Eye (tissue), 1 donor: ENCODE results near the gene EXT2.

Experiments
- DNase-seq: peaks from one replicate; pipeline ENCODE4 v3.0.0-alpha.2; 2015

EXT2 gene

DNA sequence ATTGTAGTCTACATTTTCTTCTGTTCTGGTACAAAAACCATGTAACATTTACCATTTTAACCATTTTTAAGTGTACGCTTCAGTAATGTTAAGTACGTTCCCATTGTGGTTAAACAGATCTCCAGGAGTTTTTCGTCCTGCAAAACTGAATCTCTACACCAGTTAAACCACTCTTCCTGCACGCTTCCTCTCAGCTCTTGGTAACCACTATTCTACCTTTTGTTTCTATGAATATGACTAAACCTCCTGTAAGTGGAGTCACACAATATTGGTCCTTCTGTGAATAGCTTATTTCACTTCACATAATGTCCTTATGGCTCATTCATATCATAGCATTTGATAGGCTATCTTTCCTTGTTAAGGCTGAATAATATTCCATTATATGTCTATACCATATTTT is 7.1 kb upstream of the EXT2 start:
- DNase-seq: no peak

DNA sequence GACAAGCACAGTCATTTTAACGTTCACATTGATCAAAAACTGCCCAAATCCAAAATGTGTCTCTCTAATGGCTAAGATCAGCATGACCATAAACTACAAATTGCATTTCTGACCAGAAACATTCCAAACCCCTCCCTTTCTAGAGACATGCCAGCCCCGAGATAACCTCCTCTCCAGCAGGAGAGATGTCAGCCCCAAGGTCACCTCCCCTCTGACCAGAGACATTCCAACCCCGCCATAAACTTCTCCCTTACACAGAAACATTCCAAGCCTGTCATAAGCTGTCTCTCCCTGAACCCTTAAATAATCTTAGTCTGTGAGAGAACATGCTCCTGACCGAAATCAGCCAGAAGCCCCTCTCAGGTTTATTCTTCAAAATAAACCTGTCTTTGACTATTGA is 6.6 kb upstream of the EXT2 start:
- no peak for DNase-seq

DNA sequence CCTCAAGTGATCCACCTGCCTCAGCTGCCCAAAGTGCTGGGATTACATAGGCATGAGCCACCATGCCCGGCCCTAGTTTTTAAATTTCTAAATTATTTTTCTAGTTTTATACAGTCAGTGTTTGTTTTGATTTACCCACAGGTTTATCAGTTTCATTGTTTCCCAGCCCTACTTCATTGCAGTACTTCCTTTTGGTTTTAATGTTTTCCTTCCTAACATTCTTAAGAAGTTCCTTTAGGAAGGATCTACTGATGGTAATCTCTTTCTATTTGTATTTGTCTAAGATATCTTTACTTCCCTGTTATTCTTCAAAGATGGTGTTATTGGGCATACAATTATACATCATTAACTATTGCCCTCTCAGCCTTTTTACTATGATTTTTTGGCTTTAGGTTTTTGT is 4.9 kb upstream of the EXT2 start:
- no peak for DNase-seq

DNA sequence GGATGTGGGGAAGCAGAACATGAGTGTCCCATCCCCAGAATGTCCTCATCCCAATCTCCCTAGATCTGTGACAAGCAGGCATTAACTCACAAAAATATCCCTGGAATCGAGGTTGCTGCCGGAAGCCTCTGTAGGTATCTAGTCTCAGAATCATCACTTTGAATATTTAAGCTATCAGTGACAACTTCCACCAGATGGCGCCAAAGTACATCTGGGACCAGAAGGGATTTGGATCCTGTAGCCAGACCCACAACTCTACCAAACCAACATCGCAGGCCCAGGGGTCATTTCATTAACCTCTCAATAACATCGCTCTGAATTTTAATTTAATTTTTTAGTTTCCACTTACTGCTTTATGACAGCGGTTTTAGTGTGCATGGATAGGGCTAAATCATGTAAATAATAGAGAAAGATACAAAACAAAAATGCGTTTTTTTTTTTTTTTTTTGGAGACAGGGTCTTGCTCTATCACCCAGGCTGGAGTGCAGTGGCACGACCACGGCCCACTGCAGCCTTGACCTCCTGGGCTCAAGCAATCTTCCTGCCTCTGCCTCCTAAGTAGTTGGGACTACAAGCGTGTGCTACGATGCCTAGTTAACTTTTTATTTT is 1.1 kb upstream of the EXT2 start:
- peak; percentile 95 for DNase-seq

DNA sequence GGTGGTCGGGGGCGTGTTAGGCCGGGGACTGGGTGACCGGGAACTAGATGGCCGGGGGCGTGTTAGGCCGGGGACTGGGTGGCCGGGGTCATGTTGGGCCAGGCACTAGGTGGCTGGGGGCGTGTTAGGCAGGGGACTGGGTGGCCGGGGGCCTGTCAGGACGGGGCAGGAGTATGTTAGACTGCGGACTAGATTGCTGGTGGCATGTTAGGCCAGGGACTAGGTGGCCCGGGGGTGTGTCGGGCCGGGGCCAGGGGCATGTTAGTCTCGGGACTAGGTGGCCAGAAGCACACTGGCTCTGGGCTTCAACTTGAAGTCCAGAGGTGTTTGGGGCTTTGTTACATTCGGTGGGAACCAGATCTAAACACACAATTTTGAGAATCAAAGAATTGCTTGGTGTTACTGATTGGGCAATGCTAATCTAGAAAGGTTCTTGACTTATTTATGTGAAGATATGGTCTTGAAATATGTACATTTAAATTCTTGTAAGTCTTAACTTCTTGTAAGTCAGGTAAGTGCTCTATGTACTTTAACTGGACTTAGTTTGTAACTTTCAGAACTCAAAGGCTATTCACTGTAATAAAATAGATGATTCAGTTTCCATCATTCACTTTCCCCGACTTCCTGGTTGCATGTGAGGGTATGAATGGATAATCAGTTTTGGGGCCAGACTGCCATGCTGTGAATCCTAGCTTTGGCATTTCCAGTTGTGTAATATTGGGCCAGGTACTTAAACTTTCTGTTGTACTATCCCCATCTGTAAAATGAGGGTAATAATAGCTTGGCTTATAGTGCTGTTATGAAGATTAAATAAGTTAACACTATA is 1.1 kb downstream of the EXT2 start:
- no peak for DNase-seq

DNA sequence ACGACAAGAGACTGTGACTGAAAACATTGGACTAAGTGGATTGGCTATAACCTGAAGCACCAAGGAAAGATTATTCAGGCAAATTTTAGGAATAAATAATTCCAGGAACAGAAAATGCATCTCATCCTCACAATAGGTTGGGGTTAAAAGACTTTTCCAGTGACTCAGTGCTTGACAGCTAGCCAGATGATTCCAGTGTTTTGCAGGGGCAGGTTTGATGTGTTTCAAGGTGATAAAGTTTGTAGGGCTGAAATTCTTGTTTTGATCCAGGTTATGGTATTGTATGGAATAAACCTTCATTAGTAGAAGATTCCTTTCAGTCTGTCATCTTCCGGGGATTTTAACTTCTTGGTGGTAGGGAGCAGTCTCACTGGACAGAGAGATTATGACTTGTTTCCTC is 2.3 kb downstream of the EXT2 start:
- no peak for DNase-seq

DNA sequence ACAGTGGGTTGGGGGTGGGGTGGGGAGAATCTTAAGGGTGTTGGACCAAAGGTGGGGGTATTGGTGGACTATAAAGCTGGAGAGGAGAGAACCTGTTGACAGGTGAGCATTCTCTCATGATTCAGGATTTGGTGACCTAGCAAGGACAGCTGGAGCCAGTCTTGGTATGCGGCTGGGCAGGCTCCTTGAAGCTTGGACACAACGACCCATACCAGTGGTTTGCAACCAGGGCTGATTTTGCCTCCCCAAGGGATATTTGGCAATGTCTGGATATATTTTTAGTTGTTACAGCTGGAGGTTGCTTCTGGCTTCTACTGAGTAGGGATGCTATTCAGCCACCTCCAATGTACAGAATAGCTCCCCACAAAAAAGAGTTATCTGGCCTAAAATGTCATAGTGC is 5.6 kb downstream of the EXT2 start:
- DNase-seq: no peak

DNA sequence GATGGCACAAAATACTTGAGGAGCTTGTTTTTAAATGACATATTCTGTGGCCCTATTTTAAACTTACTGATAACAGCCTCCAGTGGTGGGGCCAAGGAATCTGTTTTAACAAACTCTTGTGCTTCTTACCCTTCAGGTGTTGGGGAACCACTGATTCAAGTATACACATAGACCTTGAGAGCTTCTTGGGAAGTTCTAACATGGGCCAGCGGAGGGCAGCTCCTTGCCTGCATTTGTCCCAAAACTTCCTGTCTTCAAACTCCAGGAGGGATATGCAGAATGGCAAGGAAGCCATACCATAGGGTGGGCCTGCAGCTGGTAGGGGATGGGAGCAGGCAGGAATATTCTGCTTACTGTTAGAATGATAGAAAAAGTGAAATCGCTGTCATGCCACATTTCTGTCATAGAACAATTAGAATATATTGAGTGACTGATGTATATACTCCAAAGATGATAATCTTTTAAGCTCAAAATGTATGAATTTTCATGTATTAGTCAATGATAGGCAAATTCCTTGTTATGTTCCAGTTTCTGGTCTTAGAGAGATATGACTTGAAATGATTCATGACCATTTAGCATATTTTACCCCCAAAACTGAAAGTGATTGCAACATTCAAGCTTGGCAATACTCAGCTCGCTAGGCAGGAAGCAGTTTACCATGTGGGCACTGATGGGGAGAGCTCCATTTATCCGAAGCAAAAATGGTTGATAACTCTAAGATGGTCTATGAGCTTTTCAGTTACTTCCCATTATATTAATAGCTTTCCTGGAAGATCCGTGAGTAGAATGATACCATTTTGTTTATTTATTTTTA is 9.2 kb downstream of the EXT2 start:
- no peak for DNase-seq

DNA sequence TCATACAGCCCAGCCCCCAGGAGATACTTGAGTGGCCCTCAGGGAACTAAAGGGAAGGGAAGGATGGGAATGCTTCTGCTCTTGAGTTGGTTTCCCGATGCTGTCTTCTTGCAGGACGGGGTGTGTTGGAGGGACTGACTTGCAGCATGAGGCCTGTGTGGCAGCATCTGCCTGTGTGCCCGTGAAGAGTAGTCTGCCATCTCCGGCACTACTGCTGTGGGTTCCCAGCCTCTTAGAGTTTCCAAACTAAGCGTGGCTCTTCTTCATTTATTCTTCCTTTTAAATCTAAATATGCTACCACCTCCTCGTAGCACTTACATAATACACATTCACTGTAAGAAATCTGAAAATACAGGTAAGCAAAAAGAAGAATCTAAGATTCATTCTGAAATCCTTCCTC is 12.8 kb downstream of the EXT2 start:
- no peak for DNase-seq

DNA sequence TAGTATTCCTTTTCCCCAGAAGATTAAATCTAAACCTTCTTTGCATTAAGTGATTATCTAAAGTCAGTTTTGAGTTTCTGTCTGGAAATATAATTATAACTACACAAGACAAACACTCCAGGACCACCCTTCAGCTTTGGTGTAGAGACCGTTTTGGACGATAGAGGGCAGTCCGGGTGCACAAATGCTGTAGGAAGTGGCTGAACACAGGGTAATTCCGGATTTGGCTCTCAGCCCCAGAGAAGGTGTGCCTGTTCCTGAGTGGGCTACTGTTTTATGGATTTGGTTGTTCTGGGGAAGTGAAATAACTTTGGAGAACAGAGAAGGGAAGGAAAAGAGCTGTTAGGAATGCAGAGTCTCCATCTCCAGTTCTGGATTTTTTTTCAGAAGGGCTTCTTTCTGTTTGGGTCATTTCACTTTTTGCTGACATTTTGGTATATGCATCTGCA is 14.8 kb downstream of the EXT2 start:
- peak; percentile 77 for DNase-seq

DNA sequence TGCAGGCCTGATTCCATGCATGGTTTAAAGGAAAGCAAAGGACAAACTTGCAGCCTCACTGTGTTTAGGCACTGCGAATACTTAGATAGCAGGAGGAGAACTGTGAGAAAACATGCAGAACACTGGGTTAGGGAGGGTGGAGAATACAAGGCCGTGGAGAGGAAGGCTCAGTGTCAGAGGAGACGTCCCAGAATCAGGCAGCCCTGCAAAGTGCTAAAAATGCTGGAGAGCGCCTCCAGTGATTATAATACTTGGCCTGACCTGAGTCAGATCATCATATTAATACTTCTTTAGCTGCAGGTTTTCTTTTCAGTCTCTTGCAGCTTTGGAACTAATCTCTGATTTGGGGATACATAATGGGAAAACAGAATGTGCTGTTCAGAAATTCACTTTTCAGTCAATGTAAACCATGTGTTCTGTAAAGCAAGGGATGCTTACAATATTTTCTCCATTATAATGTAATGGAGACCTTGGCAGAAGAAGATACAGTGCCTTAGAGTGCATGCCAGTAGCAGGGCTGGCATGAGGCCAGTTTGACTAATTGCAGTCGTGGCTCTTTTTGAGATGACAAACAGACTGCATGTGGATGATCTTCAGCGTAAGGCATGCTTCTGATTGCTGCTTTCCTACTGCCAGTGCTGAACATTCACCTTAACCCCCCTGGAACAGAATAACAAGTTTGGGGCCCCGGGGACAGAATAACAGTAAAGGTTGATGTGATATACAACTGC is 16.8 kb downstream of the EXT2 start:
- peak; percentile 65 for DNase-seq

DNA sequence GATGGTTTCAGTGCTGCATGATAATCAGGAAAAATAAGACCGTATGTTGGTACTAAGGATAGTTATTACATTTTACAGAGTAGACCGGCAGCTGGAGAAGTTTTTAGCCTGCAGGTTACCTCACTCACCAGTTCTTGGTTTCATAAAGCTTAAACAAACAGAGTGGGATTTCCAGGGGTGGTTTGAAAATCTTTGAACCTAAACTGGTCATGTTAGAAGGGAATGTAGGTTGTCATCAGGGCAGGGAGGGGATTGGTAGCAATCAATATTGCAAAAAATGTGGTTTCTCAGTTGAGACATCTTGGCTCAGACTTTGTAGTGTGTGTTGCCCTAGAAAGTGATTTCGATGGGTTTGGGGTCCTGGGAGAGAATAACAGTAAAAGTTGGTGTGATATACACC is 17.5 kb downstream of the EXT2 start:
- DNase-seq: no peak

DNA sequence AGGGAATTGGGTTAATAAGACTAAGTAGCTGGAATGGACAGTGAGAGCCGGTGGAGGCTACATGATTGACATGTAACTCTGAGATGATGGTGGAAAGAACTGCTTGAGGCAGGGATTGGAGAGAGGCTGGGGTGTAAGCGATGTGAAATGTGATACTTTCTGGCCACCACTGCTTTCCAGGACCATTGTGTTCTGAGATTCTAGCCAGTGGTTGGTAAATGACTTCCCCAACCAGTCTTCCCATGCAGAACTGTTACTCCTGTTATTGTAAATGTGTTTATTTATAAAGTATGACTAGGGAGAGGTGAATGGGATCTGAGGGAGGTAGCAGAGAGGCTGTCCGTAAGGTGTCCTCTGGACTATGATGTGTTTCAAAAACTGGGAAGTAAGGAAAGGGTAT is 18.1 kb downstream of the EXT2 start:
- DNase-seq: no peak

DNA sequence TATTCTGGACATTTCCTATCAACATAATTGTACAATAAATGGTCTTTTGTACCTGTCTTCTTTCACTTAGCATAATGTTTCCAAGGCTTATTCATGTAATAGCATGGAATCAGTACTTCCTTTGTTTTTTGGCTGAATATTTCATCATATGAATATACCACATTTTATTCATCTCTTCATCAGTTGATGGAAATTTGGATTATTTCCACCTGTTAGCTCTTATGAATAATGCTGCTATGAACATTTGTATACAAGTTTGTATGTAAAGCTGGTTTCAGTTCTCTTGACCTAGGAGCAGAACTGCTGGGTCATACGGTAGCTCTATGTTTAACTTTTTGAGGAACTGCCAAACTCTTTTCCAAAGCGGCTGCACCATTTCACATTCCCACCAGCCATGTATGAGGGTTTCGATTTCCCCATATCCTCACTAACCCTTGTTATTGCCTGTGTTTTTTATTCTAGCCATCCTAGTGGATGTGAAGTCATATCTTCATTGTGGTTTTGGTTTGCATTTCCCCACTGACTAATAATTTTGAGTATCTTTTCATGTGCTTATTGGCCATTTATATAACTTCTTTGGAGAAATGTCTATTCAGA is 20.9 kb downstream of the EXT2 start:
- DNase-seq: no peak

DNA sequence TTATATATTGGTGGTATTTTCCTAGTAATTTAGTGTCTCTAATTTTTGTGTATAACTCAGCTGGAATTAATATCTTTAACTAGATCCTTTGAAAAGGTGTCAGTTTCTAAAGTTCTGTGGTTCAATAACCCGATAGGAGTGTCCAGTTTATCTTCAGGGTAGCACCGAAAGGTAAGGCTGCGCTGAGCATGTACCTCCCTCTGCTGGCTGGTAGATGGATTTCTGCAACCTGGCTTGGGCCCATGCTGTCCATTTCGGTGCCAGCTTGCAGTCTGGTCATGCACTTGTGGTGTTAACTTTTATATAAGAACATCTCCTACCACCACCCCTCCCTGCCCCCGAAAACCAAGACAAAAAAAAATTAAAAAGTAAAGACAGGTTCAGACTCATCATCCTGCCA is 24.7 kb downstream of the EXT2 start:
- DNase-seq: no peak

DNA sequence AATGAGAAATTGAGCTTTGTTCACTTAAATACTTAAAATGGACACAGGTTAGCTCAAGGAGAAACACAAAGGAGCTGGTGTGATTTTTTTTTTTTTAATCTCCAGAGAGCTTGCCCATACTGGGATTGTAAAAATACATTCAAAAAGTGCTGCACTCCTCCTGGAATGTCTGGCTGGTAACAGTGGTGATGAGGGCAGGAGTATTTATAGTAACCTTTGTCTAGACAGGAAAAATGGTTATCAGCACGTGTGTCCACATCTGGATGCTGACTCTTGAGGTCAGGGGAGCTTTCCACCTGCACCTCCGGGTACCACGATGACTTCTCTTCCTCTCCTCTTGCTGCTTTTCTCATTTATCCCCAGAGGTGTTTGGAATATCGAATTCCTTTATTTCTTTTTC is 30.1 kb downstream of the EXT2 start:
- DNase-seq: no peak

DNA sequence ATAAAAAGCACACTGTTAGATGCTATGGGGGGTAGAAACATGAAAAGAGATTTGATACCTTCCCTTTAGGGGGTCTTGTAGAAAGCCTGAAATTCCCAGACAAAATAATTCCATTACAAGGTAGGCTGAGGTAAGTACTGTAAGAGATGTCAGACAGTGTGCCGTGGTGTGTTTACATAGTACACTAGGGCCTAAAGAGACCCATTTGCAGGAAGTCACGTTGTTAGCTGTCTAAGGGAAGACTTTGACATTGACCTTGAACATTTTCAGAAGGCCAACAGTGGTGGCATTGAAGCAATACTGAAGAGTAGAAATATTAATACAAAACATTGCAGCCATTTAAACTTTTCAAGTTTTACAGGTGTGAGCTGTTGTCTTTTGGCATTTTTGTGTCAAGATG is 30.8 kb downstream of the EXT2 start:
- DNase-seq: no peak

DNA sequence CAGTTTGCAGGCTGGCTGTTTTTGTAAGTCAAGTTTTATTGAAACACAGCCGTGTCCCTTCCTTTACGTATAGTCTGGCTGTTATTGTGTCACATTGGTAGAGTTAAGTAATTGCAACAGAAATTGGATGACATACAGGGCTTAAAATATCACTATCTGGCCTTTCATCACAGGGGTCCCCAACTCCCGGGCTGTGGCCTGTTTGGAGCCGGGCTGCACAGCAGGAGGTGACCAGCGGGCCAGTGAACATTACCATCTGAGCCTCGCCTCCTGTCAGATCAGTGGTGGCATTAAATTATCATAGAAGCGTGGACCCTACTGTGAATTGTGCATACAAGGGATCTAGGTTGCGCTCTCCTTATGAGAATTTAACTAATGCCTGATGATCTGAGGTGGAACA is 31.7 kb downstream of the EXT2 start:
- DNase-seq: no peak

DNA sequence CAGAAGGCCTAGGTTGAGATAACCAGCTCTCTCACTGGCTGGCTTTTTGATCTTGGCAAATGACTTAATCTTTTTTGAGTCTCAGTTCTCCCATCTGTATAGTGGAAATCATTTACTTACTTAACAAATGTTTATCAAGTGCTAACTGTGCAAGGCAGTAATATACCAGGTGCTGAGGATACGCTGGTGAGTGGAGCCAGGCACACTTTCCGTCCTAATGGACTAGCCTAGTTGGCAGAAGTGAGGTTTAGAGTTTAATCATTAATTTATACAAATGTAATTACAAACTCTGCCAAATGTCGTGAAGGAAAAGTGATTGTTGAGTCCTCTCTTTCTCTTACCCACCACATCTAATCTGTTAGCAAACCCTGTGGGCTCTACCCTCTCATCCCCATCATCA is 33.3 kb downstream of the EXT2 start:
- DNase-seq: no peak

DNA sequence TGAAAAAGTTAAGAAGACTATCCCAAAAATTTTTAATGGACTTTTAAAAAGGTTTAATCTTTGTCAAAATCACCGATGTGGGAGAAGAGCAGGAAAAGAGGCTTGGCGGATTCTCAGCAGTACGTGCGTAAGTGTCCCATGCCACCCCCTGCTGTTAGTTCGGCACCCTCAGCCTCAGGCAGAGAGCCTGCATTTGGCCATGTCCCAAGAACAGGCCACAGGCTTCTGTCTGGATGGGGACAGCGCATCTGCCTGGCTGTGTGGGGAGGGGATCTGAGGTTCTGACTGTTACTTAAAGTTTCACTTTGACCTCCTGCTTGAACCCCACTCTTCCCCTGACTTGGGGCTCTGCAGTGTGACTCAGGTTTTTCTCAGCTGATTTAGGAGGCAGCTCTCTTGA is 35.3 kb downstream of the EXT2 start:
- no peak for DNase-seq

DNA sequence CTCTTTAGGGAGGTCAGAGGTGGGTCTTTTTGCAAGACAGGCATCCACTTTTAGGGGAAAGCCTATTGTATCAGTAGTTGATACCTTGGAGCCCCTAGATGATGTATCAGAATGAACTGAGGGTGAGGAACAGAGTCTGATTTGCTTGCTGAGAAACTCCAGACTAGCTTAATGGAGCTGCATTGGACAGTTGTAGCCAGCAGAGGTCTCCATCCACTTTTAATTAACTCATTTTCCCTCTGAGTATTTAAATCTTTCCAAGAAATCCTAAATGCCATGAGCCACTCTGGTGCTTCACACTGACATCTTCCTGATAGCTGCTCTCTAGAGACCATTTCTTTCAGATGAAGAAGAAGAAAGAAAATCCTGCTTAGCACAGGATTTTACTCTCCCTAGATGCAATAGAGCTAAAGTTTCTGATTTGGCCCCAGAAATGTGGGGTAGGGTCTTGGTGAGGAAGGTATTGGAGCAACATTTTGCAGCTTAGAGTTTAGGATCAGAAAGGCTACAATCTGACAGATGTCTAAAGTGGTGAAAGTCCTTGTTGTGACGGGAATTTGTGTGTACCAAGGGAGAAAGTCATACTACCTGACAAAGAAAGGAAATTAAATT is 38.0 kb downstream of the EXT2 start:
- DNase-seq: peak; percentile 78

DNA sequence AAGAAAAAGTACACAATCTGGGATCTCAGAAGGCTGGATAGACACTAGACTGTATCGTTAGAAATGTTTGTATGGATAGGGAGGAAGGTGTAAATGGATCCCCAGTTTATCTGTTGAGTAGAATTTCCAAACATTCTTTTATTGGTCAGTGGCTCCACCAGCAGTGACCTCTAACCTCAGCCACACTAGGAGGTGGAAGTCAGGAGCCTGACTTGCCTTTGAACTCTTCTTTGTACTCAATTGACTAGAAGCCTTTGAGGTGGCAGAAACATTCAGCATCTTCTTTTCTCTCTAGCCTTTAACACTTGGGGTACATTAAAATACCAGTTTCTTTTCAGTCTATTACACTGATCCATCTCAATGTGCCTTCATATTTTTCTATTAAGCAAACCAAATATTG is 39.1 kb downstream of the EXT2 start:
- DNase-seq: no peak
